SK-N-MC (cell line): ENCODE results near the gene RBM4B.

ENCODE experiments used
- DNase-seq: peaks from one replicate; pipeline ENCODE4 v3.0.0-alpha.2; 2011; ENCODE audit warnings: low read depth, low spot score
- H3K27ac ChIP-seq: fragments of 200-600 bp; sonication (generic); 2 replicates; pipeline ENCODE4 v1.5.1; 2016; ENCODE audit warnings: mixed run types
- H3K36me3 ChIP-seq: fragments of 200-600 bp; sonication (generic); 2 replicates; pipeline ENCODE4 v1.6.1; 2017; ENCODE audit warnings: antibody characterized with exemption, low read length, mixed read lengths; ENCODE audit not compliant: insufficient read depth
- H3K4me3 ChIP-seq: fragments of 200-600 bp; sonication (generic); 2 replicates; pipeline ENCODE4 v1.5.1; 2016
- H3K9ac ChIP-seq: fragments of 200-600 bp; sonication (generic); 2 replicates; pipeline ENCODE4 v1.8.0; 2017; ENCODE audit warnings: mixed run types, mixed read lengths; ENCODE audit not compliant: insufficient read length
- H3K9me3 ChIP-seq: fragments of 200-600 bp; sonication (generic); 2 replicates; pipeline ENCODE4 v1.6.1; 2017; ENCODE audit warnings: low read depth, mild to moderate bottlenecking, antibody characterized with exemption, low read length, moderate library complexity, mixed read lengths
- EZH2 ChIP-seq: fragments of 200-600 bp; sonication (generic); IDR thresholded peaks from one replicate; pipeline ENCODE4 v1.6.1; 2017; ENCODE audit warnings: antibody characterized with exemption
- FOXP2 ChIP-seq: optimal IDR thresholded peaks from 2 replicates; pipeline ENCODE3; 2011; ENCODE audit warnings: mild to moderate bottlenecking, moderate library complexity; ENCODE audit not compliant: insufficient read depth; ENCODE audit errors: extremely low read length, control extremely low read depth
- POLR2AphosphoS5 ChIP-seq: IDR thresholded peaks from 2 replicates; pipeline ENCODE4 v1.6.1; 2012; ENCODE audit warnings: mild to moderate bottlenecking, low read depth, low read length, borderline replicate concordance

The RBM4B gene

GRCh38 chr11:66686801-66687750 lies 9.4 kb upstream of the RBM4B start:
- DNase-seq, result no peak
- Histone ChIP-seq H3K4me3 (no peak overlapping the region), H3K9me3 (no peaks in the 10 kb centered on the region), H3K36me3 (peaks cover 46% of the 10 kb centered on the region), H3K27ac (no peak overlapping the region), H3K9ac (no peak overlapping the region)
- TF ChIP-seq POLR2AphosphoS5, result no peak
- no peak for TF ChIP-seq FOXP2
- TF ChIP-seq EZH2, result no peak

- peaks cover 37% of the 10 kb centered on the region for H3K36me3 ChIP-seq
- TF ChIP-seq POLR2AphosphoS5 (no peak), FOXP2 (no peak), EZH2 (no peak)
These were observed 8.6 kb upstream of the RBM4B start for GRCh38 chr11:66686100-66686785.

GRCh38 chr11:66685276-66686099 lies 7.8 kb upstream of the RBM4B start:
- no peak for TF ChIP-seq POLR2AphosphoS5
- TF ChIP-seq EZH2, result no peak
- no peak for TF ChIP-seq FOXP2
- Histone ChIP-seq H3K27ac (no peak overlapping the region), H3K4me3 (no peak overlapping the region), H3K9me3 (no peaks in the 10 kb centered on the region), H3K36me3 (peaks cover 35% of the 10 kb centered on the region), H3K9ac (no peak overlapping the region)
- DNase-seq, result no peak

More at GRCh38 chr11:66686100-66686785, 8.6 kb upstream of the RBM4B start:
- Histone ChIP-seq H3K9ac (no peak overlapping the region), H3K27ac (no peak overlapping the region), H3K4me3 (no peak overlapping the region), H3K9me3 (no peaks in the 10 kb centered on the region)
- no peak for DNase-seq

- Histone ChIP-seq H3K36me3 (peaks cover 35% of the 10 kb centered on the region), H3K9ac (no peak overlapping the region), H3K4me3 (no peak overlapping the region), H3K9me3 (no peaks in the 10 kb centered on the region), H3K27ac (no peak overlapping the region)
- no peak for DNase-seq
- TF ChIP-seq FOXP2, result no peak
These were observed 6.9 kb upstream of the RBM4B start for GRCh38 chr11:66684635-66685034.

- H3K9me3 ChIP-seq, result no peaks in the 10 kb centered on the region
- TF ChIP-seq POLR2AphosphoS5 (no peak), FOXP2 (no peak), EZH2 (no peak)
- no peak overlapping the region for H3K27ac ChIP-seq
- H3K4me3 ChIP-seq, result no peak overlapping the region
- no peak overlapping the region for H3K9ac ChIP-seq
- no peak for DNase-seq
- peaks cover 33% of the 10 kb centered on the region for H3K36me3 ChIP-seq
These were observed 6.2 kb upstream of the RBM4B start for GRCh38 chr11:66683877-66684276.

GRCh38 chr11:66680966-66681645 lies 3.4 kb upstream of the RBM4B start:
- DNase-seq, result no peak
- no peak overlapping the region for H3K4me3 ChIP-seq
- peaks cover 18% of the 10 kb centered on the region for H3K36me3 ChIP-seq
- TF ChIP-seq EZH2, result no peak
- H3K9me3 ChIP-seq, result no peaks in the 10 kb centered on the region
- no peak overlapping the region for H3K27ac ChIP-seq
- no peak overlapping the region for H3K9ac ChIP-seq

- peak overlapping the region; percentile 98 for H3K27ac ChIP-seq
- TF ChIP-seq POLR2AphosphoS5, result no peak
- DNase-seq, result no peak
- H3K4me3 ChIP-seq, result peak overlapping the region; percentile 95
- peak overlapping the region; percentile 88 for H3K9ac ChIP-seq
- no peaks in the 10 kb centered on the region for H3K9me3 ChIP-seq
- H3K36me3 ChIP-seq, result peaks cover 18% of the 10 kb centered on the region
These were observed 622 bp downstream of the RBM4B start for GRCh38 chr11:66676931-66677598.

GRCh38 chr11:66676282-66676919 lies 1.3 kb downstream of the RBM4B start:
- H3K36me3 ChIP-seq, result peaks cover 18% of the 10 kb centered on the region
- peak overlapping the region; percentile 95 for H3K4me3 ChIP-seq
- peak overlapping the region; percentile 88 for H3K9ac ChIP-seq
- no peaks in the 10 kb centered on the region for H3K9me3 ChIP-seq
- TF ChIP-seq EZH2 (no peak), FOXP2 (no peak), POLR2AphosphoS5 (no peak)
- DNase-seq, result no peak
- no peak overlapping the region for H3K27ac ChIP-seq
